GM13976 (cell line): Measurements from ENCODE around the gene SEC22A.
"Not testable (repeated sequence)": the region's sequence is repeated elsewhere in the genome, so short reads cannot be mapped to it uniquely, and the experiment has no call there.

Source experiments
- DNase-seq: peaks from one replicate; pipeline ENCODE4 v3.0.0; 2012; ENCODE audit warnings: low spot score
- CTCF ChIP-seq: IDR thresholded peaks from 2 replicates; pipeline ENCODE4 v1.5.1; 2012; ENCODE audit warnings: borderline replicate concordance, mild to moderate bottlenecking; ENCODE audit not compliant: insufficient read depth; ENCODE audit errors: extremely low read depth, missing control alignments, control extremely low read depth
- in situ Hi-C: fragments of 300-500 bp; cut with MboI; formaldehyde crosslinking; loops from one replicate; pipeline ENCODE4 v1.12.0; 2022; ENCODE audit warnings: low sequenced_read_pairs, mixed read lengths, inconsistent platforms; ENCODE audit not compliant: unreplicated experiment

Gene SEC22A

GRCh38 chr3:123198372-123198771 lies 3.4 kb upstream of the SEC22A start:
- TF ChIP-seq CTCF, result no peak
- DNase-seq, result no peak
- in situ Hi-C loops, result no loop called here

- in situ Hi-C loops, result no loop called here
- DNase-seq, result no peak
- TF ChIP-seq CTCF, result no peak
These were observed 553 bp upstream of the SEC22A start for GRCh38 chr3:123201223-123201556.

- TF ChIP-seq CTCF, result no peak
- in situ Hi-C loops, result no loop called here
- DNase-seq, result no peak
These were observed 708 bp downstream of the SEC22A start for GRCh38 chr3:123202451-123202850.

- no peak for TF ChIP-seq CTCF
- in situ Hi-C loops, result no loop called here
These were observed 17.2 kb downstream of the SEC22A start for GRCh38 chr3:123218990-123219389.

GRCh38 chr3:123221369-123221768 lies 19.6 kb downstream of the SEC22A start:
- DNase-seq, in situ Hi-C loops: not testable (repeated sequence)

More at GRCh38 chr3:123218990-123219389, 17.2 kb downstream of the SEC22A start:
- no peak for DNase-seq

GRCh38 chr3:123225016-123225415 lies 23.3 kb downstream of the SEC22A start:
- DNase-seq, result no peak
- in situ Hi-C loops, result no loop called here
- no peak for TF ChIP-seq CTCF

GRCh38 chr3:123226549-123226948 lies 24.8 kb downstream of the SEC22A start:
- TF ChIP-seq CTCF, result no peak
- DNase-seq, result no peak
- in situ Hi-C loops, result no loop called here

- in situ Hi-C loops, result no loop called here
- TF ChIP-seq CTCF, result no peak
- no peak for DNase-seq
These were observed 27.4 kb downstream of the SEC22A start for GRCh38 chr3:123229145-123229544.
